ENCODE results near the gene LBHD1. TPM values are rescaled to one million over a fixed set of nuclear protein-coding genes. Genes with fewer than 3 reads are reported as not detected.

The LBHD1 gene
- total RNA-seq, 2 donors from 2014 or later, result 7.1 to 12.3 TPM

DNA sequence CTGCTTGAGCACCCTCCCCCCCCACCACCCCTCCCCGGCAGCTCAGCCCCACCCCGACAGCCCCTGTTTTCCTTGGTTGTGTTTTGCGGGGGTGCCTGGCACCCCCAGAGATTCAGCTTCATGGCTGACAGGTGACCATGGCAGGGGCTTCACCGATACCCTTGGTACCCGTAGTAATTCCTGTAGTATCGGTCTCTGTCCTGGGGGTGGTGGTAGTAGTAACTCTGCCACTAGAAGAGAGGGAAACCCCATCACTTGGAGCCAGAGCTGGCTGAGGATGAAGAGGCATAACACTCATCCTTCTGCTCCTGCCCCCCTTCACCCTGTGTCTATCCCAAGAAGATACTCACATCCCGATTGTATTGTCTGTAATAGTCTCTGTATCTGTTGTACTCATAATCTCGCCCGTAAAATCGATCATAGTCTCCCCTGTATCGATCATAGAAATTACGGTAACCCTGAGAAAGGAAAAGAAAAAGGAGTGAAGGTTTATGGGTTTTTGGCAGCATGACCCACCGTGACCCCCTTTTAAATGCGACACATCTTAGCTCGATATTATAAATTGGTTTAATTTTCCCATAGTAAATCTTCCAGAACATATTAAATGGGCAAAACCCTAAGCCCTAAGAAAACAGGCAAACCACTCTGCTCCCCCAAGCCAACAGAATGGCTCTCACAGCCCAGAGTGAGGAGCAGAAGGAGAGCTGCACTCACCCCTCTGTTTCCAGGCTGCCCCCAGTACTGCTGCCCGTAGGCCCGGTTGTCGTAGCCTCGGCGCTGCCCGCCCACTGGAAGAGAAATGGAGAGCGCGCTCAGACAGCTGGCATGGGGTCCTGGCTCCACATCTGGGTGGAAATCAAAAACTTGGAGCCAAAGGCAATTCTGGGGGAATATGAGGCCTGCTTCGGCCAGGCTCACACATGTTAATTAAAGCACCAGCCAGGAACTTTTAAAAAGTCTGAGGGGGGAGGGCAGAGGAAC is 43.4 kb upstream of the LBHD1 start:
- H3K4me3 ChIP-seq, result no peak overlapping the region
- no peaks in the 10 kb centered on the region for H3K9me3 ChIP-seq
- DNase-seq, result no peak
- no peak overlapping the region for H3K27ac ChIP-seq
- intact Hi-C loops (cut with DNase I), result loop anchor here (10.0 kb wide), 1 partner anchor 49 kb away; the partner anchor contains the start of gene POLR2G
- H3K9ac ChIP-seq (ENCODE audit: low read depth in 2 of 2, low read length in 2 of 2), result peak overlapping the region in 1 of 2 donors; percentile 26
- TF ChIP-seq, protein P1, sequence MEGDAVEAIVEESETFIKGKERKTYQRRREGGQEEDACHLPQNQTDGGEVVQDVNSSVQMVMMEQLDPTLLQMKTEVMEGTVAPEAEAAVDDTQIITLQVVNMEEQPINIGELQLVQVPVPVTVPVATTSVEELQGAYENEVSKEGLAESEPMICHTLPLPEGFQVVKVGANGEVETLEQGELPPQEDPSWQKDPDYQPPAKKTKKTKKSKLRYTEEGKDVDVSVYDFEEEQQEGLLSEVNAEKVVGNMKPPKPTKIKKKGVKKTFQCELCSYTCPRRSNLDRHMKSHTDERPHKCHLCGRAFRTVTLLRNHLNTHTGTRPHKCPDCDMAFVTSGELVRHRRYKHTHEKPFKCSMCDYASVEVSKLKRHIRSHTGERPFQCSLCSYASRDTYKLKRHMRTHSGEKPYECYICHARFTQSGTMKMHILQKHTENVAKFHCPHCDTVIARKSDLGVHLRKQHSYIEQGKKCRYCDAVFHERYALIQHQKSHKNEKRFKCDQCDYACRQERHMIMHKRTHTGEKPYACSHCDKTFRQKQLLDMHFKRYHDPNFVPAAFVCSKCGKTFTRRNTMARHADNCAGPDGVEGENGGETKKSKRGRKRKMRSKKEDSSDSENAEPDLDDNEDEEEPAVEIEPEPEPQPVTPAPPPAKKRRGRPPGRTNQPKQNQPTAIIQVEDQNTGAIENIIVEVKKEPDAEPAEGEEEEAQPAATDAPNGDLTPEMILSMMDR (IDR thresholded peaks at IDR 0.05), result no peak
- H3K4me1 ChIP-seq, result no peaks in the 10 kb centered on the region
- H3K27me3 ChIP-seq, result no peaks in the 10 kb centered on the region
- H3K36me3 ChIP-seq, result peaks cover 25% of the 10 kb centered on the region

DNA sequence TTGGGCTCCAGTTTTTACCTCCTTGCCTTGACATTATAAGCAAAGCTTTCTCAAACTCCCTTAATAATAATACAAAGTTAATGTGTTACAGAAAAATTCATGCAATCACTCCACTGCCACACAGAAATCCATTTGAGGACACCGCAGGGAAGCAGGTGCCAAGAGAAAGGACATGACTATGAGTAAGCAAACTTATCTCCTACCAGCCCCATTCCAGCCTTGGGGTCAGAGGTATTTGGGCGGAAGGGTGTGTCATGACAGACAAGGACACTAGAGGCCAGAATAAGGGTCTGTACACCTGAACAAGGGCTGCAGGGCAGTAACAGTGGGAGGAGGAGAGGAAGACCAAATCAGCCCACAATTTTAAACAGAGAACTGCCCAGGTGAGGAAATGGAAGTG is 41.3 kb upstream of the LBHD1 start:
- Histone ChIP-seq H3K9ac (ENCODE audit: low read depth in 2 of 2, low read length in 2 of 2) (peak overlapping the region in 1 of 2 donors; percentile 51), H3K4me3 (no peak overlapping the region), H3K36me3 (peaks cover 25% of the 10 kb centered on the region), H3K9me3 (no peaks in the 10 kb centered on the region), H3K27me3 (no peaks in the 10 kb centered on the region), H3K4me1 (no peaks in the 10 kb centered on the region), H3K27ac (peak overlapping the region; percentile 41)
- intact Hi-C loops (cut with DNase I), result loop anchor here (5.0 to 10.0 kb wide), 2 partner anchors 51 to 109 kb away; partner anchors contain the start of gene POLR2G
- DNase-seq, result peak; percentile 63
- TF ChIP-seq, protein P1 (IDR thresholded peaks at IDR 0.05), result no peak

DNA sequence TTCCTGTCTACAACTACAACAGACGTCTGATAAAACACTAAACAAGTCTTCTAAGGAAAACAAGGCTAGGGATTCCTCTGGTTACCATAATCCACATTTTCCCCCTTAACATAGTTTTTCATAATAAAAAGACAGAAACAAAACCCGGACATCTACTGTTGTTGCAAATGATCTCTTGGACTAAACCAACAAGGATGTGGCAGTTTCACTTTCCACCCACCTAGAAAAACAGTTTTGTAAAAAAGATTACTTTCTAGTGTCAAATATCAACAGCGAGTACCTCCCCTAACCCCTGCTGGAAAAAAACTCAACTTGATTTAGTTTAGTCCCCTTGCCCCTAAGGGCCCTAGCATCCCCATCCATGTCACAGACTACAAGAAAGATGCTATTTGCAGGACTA is 40.8 kb upstream of the LBHD1 start:
- no peak for DNase-seq
- H3K9me3 ChIP-seq, result no peaks in the 10 kb centered on the region
- intact Hi-C loops (cut with DNase I), result loop anchor here (5.0 to 10.0 kb wide), 2 partner anchors 52 to 109 kb away; partner anchors contain the start of gene POLR2G
- no peaks in the 10 kb centered on the region for H3K4me1 ChIP-seq
- TF ChIP-seq, protein P1 (IDR thresholded peaks at IDR 0.05), result no peak
- peak overlapping the region in 1 of 2 donors; percentile 21 for H3K9ac ChIP-seq (ENCODE audit: low read depth in 2 of 2, low read length in 2 of 2)
- no peaks in the 10 kb centered on the region for H3K27me3 ChIP-seq
- peaks cover 24% of the 10 kb centered on the region for H3K36me3 ChIP-seq
- peak overlapping the region; percentile 41 for H3K27ac ChIP-seq
- no peak overlapping the region for H3K4me3 ChIP-seq

DNA sequence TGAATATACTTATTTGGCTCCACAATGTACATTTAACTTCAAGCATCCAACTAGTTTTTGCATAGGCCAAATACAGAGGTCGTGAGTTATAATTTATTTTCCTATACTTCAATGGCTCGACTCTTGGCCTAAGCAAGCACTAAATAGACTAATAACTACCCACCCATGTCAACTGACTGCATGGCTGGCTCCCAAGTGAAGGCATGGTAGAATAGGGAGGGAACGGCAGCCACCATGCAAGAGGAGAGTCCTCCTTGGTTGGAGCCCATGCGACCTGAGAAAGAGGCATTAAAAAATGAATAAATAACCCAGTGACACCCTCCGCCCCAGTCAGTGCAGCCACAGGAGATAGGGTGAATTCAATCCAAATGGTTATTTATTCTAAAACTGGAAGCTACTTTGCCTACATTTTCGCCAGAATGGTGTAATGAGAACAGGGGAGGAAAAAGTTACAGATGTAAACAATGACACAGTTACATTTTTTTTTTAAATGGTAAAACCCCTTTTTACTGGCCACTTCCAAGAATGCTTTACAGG is 40.3 kb upstream of the LBHD1 start:
- TF ChIP-seq, protein P1 (IDR thresholded peaks at IDR 0.05), result no peak
- peaks cover 19% of the 10 kb centered on the region for H3K36me3 ChIP-seq
- H3K9ac ChIP-seq (ENCODE audit: low read depth in 2 of 2, low read length in 2 of 2), result peak overlapping the region in 1 of 2 donors; percentile 21
- no peak for DNase-seq
- no peaks in the 10 kb centered on the region for H3K27me3 ChIP-seq
- H3K4me1 ChIP-seq, result no peaks in the 10 kb centered on the region
- H3K9me3 ChIP-seq, result no peaks in the 10 kb centered on the region
- no peak overlapping the region for H3K4me3 ChIP-seq
- no peak overlapping the region for H3K27ac ChIP-seq
- intact Hi-C loops (cut with DNase I), result loop anchor here (5.0 to 10.0 kb wide), 2 partner anchors 52 to 110 kb away; partner anchors contain the start of gene POLR2G

DNA sequence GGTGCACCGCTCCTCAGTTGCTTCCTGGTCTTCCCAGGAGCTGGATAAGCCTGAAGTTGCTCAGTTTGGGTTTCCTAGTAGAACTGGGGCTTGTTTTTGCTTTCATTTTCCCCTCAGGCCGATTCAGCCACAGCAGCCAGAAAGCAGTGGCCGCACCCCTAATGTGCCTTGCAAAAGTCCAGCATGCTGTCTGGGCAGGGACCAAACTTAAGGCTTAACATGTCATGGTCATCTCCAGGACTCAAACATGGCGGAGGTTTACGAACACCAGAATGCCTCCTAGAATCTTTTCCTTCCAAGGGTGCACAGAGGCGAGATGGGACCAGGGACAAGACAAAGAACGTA is 37.9 kb upstream of the LBHD1 start:
- H3K4me1 ChIP-seq, result peaks cover 8% of the 10 kb centered on the region
- no peaks in the 10 kb centered on the region for H3K27me3 ChIP-seq
- peak overlapping the region; percentile 91 for H3K27ac ChIP-seq
- no peaks in the 10 kb centered on the region for H3K9me3 ChIP-seq
- peak; percentile 45 for DNase-seq
- peak overlapping the region; percentile 75 to 95 for H3K9ac ChIP-seq (ENCODE audit: low read depth in 2 of 2, low read length in 2 of 2)
- H3K36me3 ChIP-seq, result no peaks in the 10 kb centered on the region
- intact Hi-C loops (cut with DNase I), result loop anchor here (5.0 to 10.0 kb wide), 2 partner anchors 55 to 112 kb away; partner anchors contain the start of gene POLR2G
- H3K4me3 ChIP-seq, result peak overlapping the region; percentile 49
- TF ChIP-seq, protein P1 (IDR thresholded peaks at IDR 0.05), result no peak

Data from colonic mucosa (tissue), 4 donors.